ENCODE measurements around the gene EFHD1.

EFHD1 gene

GRCh38 chr2:232731470-232731869 lies 98.1 kb downstream of the EFHD1 start:
- H3K4me1 ChIP-seq (ENCODE audit: control insufficient read depth, insufficient read depth, low read length) = no peaks in the 10 kb centered on the region
- no peak overlapping the region for H3K9ac ChIP-seq (ENCODE audit: low read length)
- H3K36me3 ChIP-seq (ENCODE audit: control insufficient read depth, insufficient read depth, low read length) = peaks cover 42% of the 10 kb centered on the region
- no peak overlapping the region for H3K4me3 ChIP-seq (ENCODE audit: low read depth, low read length)
- no peaks in the 10 kb centered on the region for H3K9me3 ChIP-seq (ENCODE audit: control insufficient read depth, insufficient read depth, low read depth, low read length)
- no peaks in the 10 kb centered on the region for H3K27me3 ChIP-seq (ENCODE audit: control insufficient read depth, insufficient read depth, low read length)
- no peak overlapping the region for H3K27ac ChIP-seq (ENCODE audit: low read depth, low read length)

All from HUES6 (cell line).